NB4 (cell line): ENCODE results near the gene HNRNPDL.
"Not testable (repeated sequence)": the region's sequence is repeated elsewhere in the genome, so short reads cannot be mapped to it uniquely, and the experiment has no call there.

Experiments used
- DNase-seq: peaks from one replicate; pipeline ENCODE4 v3.0.0; 2010; ENCODE audit warnings: low read depth
- H3K4me3 ChIP-seq: one replicate; pipeline ENCODE4 v1.5.1; 2011; ENCODE audit warnings: mild to moderate bottlenecking, low read depth, low read length, moderate library complexity
- CTCF ChIP-seq: IDR thresholded peaks from one replicate; pipeline ENCODE4 v1.5.1; 2012; ENCODE audit warnings: low read depth, low read length
- MAX ChIP-seq: IDR thresholded peaks from 2 replicates; pipeline ENCODE4 v1.6.1; 2011; ENCODE audit warnings: low read depth, low read length
- MYC ChIP-seq: IDR thresholded peaks from 2 replicates; pipeline ENCODE4 v1.6.1; 2011; ENCODE audit warnings: low read depth, low read length
- POLR2A ChIP-seq: IDR thresholded peaks from 2 replicates; pipeline ENCODE4 v1.6.1; 2011; ENCODE audit warnings: mild to moderate bottlenecking; ENCODE audit not compliant: insufficient read length; ENCODE audit errors: extremely low read depth

The HNRNPDL gene

DNA sequence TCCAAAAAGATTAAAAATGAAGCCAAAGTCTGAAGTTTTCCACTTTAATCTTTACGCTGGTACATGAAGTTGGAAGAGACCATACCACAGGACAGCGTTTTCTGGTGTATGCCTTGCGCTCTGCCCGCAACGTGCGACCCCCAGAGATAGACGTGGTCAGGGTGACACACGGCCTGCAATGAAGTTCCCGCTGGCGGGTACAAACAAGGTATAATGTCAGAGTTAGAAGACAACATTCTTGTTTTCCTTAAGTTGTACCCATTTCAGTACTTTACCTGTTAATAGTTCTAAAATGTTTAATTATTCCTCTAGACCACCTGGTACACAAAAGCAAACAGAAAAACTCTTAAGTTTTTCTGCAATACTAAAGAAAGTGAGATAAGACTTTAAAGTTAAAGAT is 4.8 kb downstream of the HNRNPDL start:
- DNase-seq = no peak
- H3K4me3 ChIP-seq = peak overlapping the region; percentile 83
- TF ChIP-seq CTCF (no peak), POLR2A (no peak), MAX (no peak), MYC (no peak)

DNA sequence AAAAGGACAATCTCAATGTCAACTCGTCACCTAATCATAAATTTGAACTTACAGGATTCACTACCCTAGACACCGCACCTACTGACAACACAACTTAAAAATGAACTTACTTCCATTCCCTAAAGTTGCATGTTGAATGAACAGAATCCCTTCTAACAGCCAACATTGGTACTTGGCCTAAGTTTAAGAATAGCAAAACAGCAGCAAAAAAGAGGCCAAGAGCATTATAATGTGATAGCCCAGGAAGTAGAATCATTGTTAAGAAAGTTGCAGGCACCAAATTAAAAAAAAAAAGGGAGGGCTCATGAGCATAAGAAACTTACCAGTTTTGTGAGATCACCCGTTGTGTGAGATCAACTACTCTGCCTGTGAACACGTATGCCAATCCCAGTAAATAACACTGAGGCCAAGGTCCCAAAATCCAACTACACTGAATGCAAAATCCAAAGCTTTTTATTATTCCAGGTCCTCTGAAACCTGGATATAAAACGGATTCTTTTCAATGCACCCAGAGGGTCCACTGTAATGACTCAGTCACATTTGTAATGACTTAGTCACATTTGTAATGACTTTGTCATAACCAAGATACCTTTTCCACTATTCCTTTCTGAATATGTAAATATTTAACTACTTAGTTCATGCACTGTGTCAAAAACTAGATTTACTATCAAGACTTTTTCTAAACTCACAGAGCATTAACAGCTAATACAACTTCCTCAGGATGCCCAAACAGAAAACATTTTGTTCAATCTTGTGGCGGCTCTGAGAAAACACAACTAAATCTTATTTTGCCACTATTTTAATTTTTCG is 6.8 kb downstream of the HNRNPDL start:
- TF ChIP-seq CTCF (no peak), MYC (no peak), MAX (no peak), POLR2A (no peak)
- peak; percentile 24 for DNase-seq
- no peak overlapping the region for H3K4me3 ChIP-seq

DNA sequence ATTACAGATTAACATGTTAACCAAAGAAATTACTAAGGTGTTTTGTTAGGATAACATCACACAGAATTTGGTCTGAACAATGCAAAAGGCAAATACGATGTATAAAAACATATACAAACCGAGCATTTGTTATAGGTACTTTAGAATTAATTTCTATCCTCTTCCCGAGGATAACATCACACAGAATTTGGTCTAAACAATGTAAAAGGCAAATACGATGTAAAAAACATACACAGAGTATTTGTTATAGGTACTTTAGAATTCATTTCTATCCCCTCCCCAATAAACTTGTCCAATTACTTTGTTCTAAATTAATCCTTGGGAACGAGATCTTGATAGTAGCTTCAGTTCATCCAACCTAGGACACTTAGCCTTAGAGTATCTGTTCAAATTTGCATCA is 7.6 kb downstream of the HNRNPDL start:
- no peak for TF ChIP-seq POLR2A
- TF ChIP-seq MYC = no peak
- H3K4me3 ChIP-seq = no peak overlapping the region
- DNase-seq = no peak

- H3K4me3 ChIP-seq = no peak overlapping the region
- peak; percentile 34 for DNase-seq
- TF ChIP-seq CTCF = no peak
- peak; percentile 30 for TF ChIP-seq POLR2A
Measured at GRCh38 chr4:82421796-82422560, 8.3 kb downstream of the HNRNPDL start.

DNA sequence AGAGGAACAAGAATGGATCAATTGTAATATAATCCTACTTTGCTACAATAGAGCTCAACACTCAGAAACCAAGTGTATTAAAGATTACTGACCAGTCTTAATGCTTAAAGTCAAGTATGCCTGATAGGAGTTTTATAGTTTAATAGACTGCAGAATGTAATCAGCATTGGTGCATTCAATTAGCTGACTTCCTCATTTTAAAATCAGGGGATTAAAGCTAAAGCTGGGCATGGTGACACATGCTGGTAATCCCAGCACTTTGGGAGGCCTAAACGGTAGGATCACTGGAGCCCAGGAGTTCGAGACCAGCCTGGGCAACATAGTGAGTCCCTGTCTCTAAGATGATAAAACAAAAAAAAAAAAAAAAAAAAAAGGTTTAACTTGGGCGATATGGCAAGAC is 10.8 kb downstream of the HNRNPDL start:
- peak; percentile 50 for DNase-seq
- TF ChIP-seq POLR2A (no peak), CTCF (no peak), MYC (no peak), MAX (no peak)

GRCh38 chr4:82415922-82416365 is 14.3 kb downstream of the HNRNPDL start:
- H3K4me3 ChIP-seq = no peak overlapping the region
- DNase-seq = no peak
- no peak for TF ChIP-seq CTCF
- no peak for TF ChIP-seq MYC
- no peak for TF ChIP-seq MAX
- no peak for TF ChIP-seq POLR2A

More for the DNA sequence above, 10.8 kb downstream of the HNRNPDL start:
- H3K4me3 ChIP-seq = no peak overlapping the region

- DNase-seq = not testable (repeated sequence)
Measured at GRCh38 chr4:82415061-82415460, 15.2 kb downstream of the HNRNPDL start.

More at GRCh38 chr4:82415061-82415460, 15.2 kb downstream of the HNRNPDL start:
- H3K4me3 ChIP-seq = not testable (repeated sequence)
